H1 (cell line): ENCODE measurements around the gene CDK5RAP3. TPM values are rescaled to one million over a fixed set of nuclear protein-coding genes. Genes with fewer than 3 reads are reported as not detected.

Source experiments
- CTCF ChIA-PET: fragments of 300-600 bp; sonication (Branson Sonifier 250); formaldehyde crosslinking; loops from one replicate; lab custom pipeline; 2021; ENCODE audit not compliant: partially characterized antibody; lab: Charles Lee
- POLR2A ChIA-PET: fragments of 300-600 bp; sonication (Branson Sonifier 250); formaldehyde crosslinking; loops from one replicate; lab custom pipeline; 2021; ENCODE audit warnings: inconsistent platforms; ENCODE audit not compliant: partially characterized antibody; lab: Charles Lee
- DNase-seq, 2 experiments: peaks; one replicate each; pipeline versions ENCODE4 v3.0.0 to v3.0.0-alpha.2; 2010 to 2022; ENCODE audit warnings: low spot score in 2 of 2, low read depth in 1 of 2, mixed read lengths in 1 of 2
- FAIRE-seq: peaks from 2 replicates; lab custom pipeline; 2011; peaks lifted over from hg19 to GRCh38; lab: Jason Lieb, UNC
- H2AFZ ChIP-seq: 2 replicates; pipeline ENCODE4 v1.8.1; 2012; ENCODE audit warnings: low read length, inconsistent platforms
- H2AK5ac ChIP-seq: 2 replicates; pipeline ENCODE4 v1.6.1; 2013; ENCODE audit warnings: low read depth, low read length
- H2BK120ac ChIP-seq: replicated peaks from 2 replicates; pipeline ENCODE3; 2013; ENCODE audit warnings: low read depth, low read length, inconsistent platforms
- H2BK12ac ChIP-seq: 2 replicates; pipeline ENCODE4 v1.6.1; 2013; ENCODE audit warnings: low read depth, low read length
- H2BK15ac ChIP-seq: 2 replicates; pipeline ENCODE4 v1.6.1; 2013; ENCODE audit warnings: low read length
- H2BK20ac ChIP-seq: 2 replicates; pipeline ENCODE4 v1.6.1; 2013; ENCODE audit warnings: low read length
- H2BK5ac ChIP-seq: 2 replicates; pipeline ENCODE4 v1.6.1; 2013; ENCODE audit warnings: low read depth, low read length
- H3K14ac ChIP-seq: 2 replicates; pipeline ENCODE4 v1.6.1; 2013; ENCODE audit warnings: inconsistent platforms; ENCODE audit not compliant: insufficient read length
- H3K18ac ChIP-seq: 2 replicates; pipeline ENCODE4 v1.6.1; 2013; ENCODE audit warnings: low read length; ENCODE audit errors: extremely low read depth
- H3K23ac ChIP-seq: 2 replicates; pipeline ENCODE4 v1.6.1; 2013; ENCODE audit warnings: inconsistent platforms; ENCODE audit not compliant: insufficient read length
- H3K23me2 ChIP-seq: 2 replicates; pipeline ENCODE4 v1.6.1; 2013; ENCODE audit warnings: low read depth, low read length
- H3K27ac ChIP-seq: 2 replicates; pipeline ENCODE4 v1.6.1; 2011; ENCODE audit warnings: low read depth, low read length, inconsistent platforms
- H3K27me3 ChIP-seq, 4 experiments: replicated peaks in 1 of 4; 1 replicate in 1 of 4; 2 replicates in 3 of 4; pipeline versions ENCODE4 v1.6.1 to v1.8.1; 2011 to 2013; ENCODE audit warnings: low read length in 3 of 4, mild to moderate bottlenecking in 3 of 4, inconsistent platforms in 2 of 4, mixed read lengths in 2 of 4, moderate library complexity in 1 of 4; ENCODE audit not compliant: control insufficient read depth in 3 of 4, insufficient read depth in 3 of 4; ENCODE audit errors: extremely low read depth in 1 of 4
- H3K36me3 ChIP-seq, 4 experiments: 2 replicates each; pipeline versions ENCODE4 v1.6.1 to v1.8.1; 2011 to 2013; ENCODE audit warnings: mild to moderate bottlenecking in 4 of 4, low read length in 3 of 4, moderate library complexity in 2 of 4, control low read depth in 1 of 4, inconsistent platforms in 1 of 4; ENCODE audit not compliant: insufficient read depth in 4 of 4, control insufficient read depth in 2 of 4
- H3K4ac ChIP-seq: replicated peaks from 2 replicates; pipeline ENCODE3; 2013; ENCODE audit warnings: low read length, low read depth, mixed read lengths, inconsistent platforms; ENCODE audit not compliant: insufficient read length
- H3K4me1 ChIP-seq, 4 experiments: replicated peaks in 1 of 4; 1 replicate in 1 of 4; 2 replicates in 3 of 4; pipeline versions ENCODE4 v1.6.1 to v1.8.1; 2011 to 2013; ENCODE audit warnings: low read length in 3 of 4, inconsistent platforms in 2 of 4, mixed read lengths in 1 of 4; ENCODE audit not compliant: insufficient read depth in 4 of 4, control insufficient read depth in 3 of 4
- H3K4me2 ChIP-seq, 2 experiments: 2 replicates each; pipeline versions ENCODE4 v1.6.1 to v1.8.1; 2011 to 2013; ENCODE audit warnings: low read depth in 2 of 2, low read length in 2 of 2, control low read depth in 1 of 2, inconsistent platforms in 1 of 2, mild to moderate bottlenecking in 1 of 2; ENCODE audit not compliant: insufficient read depth in 1 of 2
- H3K4me3 ChIP-seq, 4 experiments: fragments of 200-600, 300-600 bp in 1 of 4; sonication (generic), shearing (Covaris generic), sonication (Bioruptor Twin) in 1 of 4; 2 replicates each; pipeline versions ENCODE4 v1.5.1 to v1.8.1; 2011 to 2016; ENCODE audit warnings: low read length in 4 of 4, low read depth in 3 of 4, control low read depth in 2 of 4, inconsistent platforms in 2 of 4, mild to moderate bottlenecking in 2 of 4, mixed read lengths in 1 of 4, moderate library complexity in 1 of 4; ENCODE audit not compliant: insufficient read depth in 2 of 4; ENCODE audit errors: extremely low read depth in 1 of 4
- H3K56ac ChIP-seq: replicated peaks from 2 replicates; pipeline ENCODE3; 2013; ENCODE audit warnings: low read depth, mild to moderate bottlenecking, mixed read lengths, low read length, inconsistent platforms; ENCODE audit not compliant: insufficient read length
- H3K79me1 ChIP-seq: 2 replicates; pipeline ENCODE4 v1.6.1; 2013; ENCODE audit warnings: low read depth, low read length, control low read depth
- H3K79me2 ChIP-seq, 2 experiments: 2 replicates each; pipeline versions ENCODE4 v1.6.1 to v1.8.1; 2012 to 2013; ENCODE audit warnings: low read length in 2 of 2, mild to moderate bottlenecking in 2 of 2, inconsistent platforms in 1 of 2; ENCODE audit not compliant: insufficient read depth in 2 of 2, control insufficient read depth in 1 of 2
- H3K9ac ChIP-seq, 4 experiments: replicated peaks in 1 of 4; 1 replicate in 1 of 4; 2 replicates in 3 of 4; pipeline versions ENCODE4 v1.6.1 to v1.8.1; 2011 to 2013; ENCODE audit warnings: low read depth in 3 of 4, low read length in 3 of 4, control low read depth in 2 of 4, mild to moderate bottlenecking in 2 of 4, moderate library complexity in 2 of 4, inconsistent platforms in 1 of 4; ENCODE audit errors: extremely low read depth in 1 of 4
- H3K9me3 ChIP-seq, 2 experiments: 2 replicates each; pipeline versions ENCODE4 v1.6.1 to v1.8.1; 2012 to 2013; ENCODE audit warnings: mild to moderate bottlenecking in 2 of 2, moderate library complexity in 2 of 2, control low read depth in 1 of 2, inconsistent platforms in 1 of 2, low read depth in 1 of 2, low read length in 1 of 2, mixed read lengths in 1 of 2; ENCODE audit not compliant: insufficient read depth in 2 of 2
- H4K20me1 ChIP-seq, 2 experiments: replicated peaks in 1 of 2; 2 replicates each; pipeline versions ENCODE3 to v1.8.1; 2011 to 2013; ENCODE audit warnings: inconsistent platforms in 2 of 2, low read length in 2 of 2, mild to moderate bottlenecking in 1 of 2; ENCODE audit not compliant: insufficient read depth in 2 of 2, control insufficient read depth in 1 of 2
- H4K5ac ChIP-seq: 2 replicates; pipeline ENCODE4 v1.6.1; 2013; ENCODE audit warnings: low read length, low read depth, mixed read lengths, inconsistent platforms; ENCODE audit not compliant: insufficient read length
- H4K8ac ChIP-seq: 2 replicates; pipeline ENCODE4 v1.8.0; 2013; ENCODE audit warnings: mild to moderate bottlenecking, moderate library complexity, low read length, inconsistent platforms; ENCODE audit not compliant: insufficient read depth; ENCODE audit errors: extremely low read depth
- H4K91ac ChIP-seq: replicated peaks from 2 replicates; pipeline ENCODE3; 2013; ENCODE audit warnings: low read length, mixed read lengths, inconsistent platforms; ENCODE audit not compliant: insufficient read length
- CBX8 ChIP-seq: fragments of 300-800, 300-1000 bp; sonication (generic); IDR thresholded peaks from 2 replicates; pipeline ENCODE4 v1.7.1; 2016; ENCODE audit warnings: low read depth, low read length, borderline replicate concordance
- EP300 ChIP-seq, 2 experiments: IDR thresholded peaks; 1 replicate in 1 of 2; 2 replicates in 1 of 2; pipeline ENCODE4 v1.6.1; 2011 to 2012; ENCODE audit warnings: low read depth in 2 of 2, low read length in 2 of 2, mild to moderate bottlenecking in 2 of 2, borderline replicate concordance in 1 of 2, inconsistent platforms in 1 of 2, moderate library complexity in 1 of 2
- KDM1A ChIP-seq: fragments of 200-600, 300-600 bp; sonication (generic); IDR thresholded peaks from 2 replicates; pipeline ENCODE4 v1.7.1; 2016; ENCODE audit warnings: mild to moderate bottlenecking, low read length, borderline replicate concordance
- KDM4A ChIP-seq: IDR thresholded peaks from one replicate; pipeline ENCODE4 v1.7.1; 2012; ENCODE audit warnings: low read depth, mild to moderate bottlenecking, moderate library complexity, low read length, inconsistent platforms; ENCODE audit not compliant: severe bottlenecking
- NANOG ChIP-seq: IDR thresholded peaks from 2 replicates; pipeline ENCODE4 v1.6.1; 2011; ENCODE audit warnings: low read length, low read depth, mild to moderate bottlenecking, inconsistent platforms; ENCODE audit not compliant: insufficient read depth, poor library complexity, severe bottlenecking
- POLR2AphosphoS5 ChIP-seq: IDR thresholded peaks from 2 replicates; pipeline ENCODE4 v1.6.1; 2011; ENCODE audit warnings: low read depth, low read length
- RFX5 ChIP-seq: IDR thresholded peaks from 2 replicates; pipeline ENCODE4 v1.6.1; 2011; ENCODE audit warnings: low read depth, low read length, improper control_type of control experiment, borderline replicate concordance
- SP1 ChIP-seq: IDR thresholded peaks from 2 replicates; pipeline ENCODE4 v1.6.1; 2011; ENCODE audit warnings: low read depth, low read length
- SRF ChIP-seq: IDR thresholded peaks from 2 replicates; pipeline ENCODE4 v1.6.1; 2011; ENCODE audit warnings: mild to moderate bottlenecking, low read depth, low read length, moderate library complexity
- ZNF274 ChIP-seq: IDR thresholded peaks from 2 replicates; pipeline ENCODE4 v1.7.0; 2012; ENCODE audit warnings: low read length, borderline replicate concordance; ENCODE audit errors: extremely low read depth
- WGBS, 2 experiments: shearing (Covaris generic) in 1 of 2; methylation state at CpG; one replicate each; pipeline versions ENCODE4 v1.1.6 to v1.1.7; 2013 to 2015; ENCODE audit warnings: low lambda C conversion rate in 2 of 2, mixed read lengths in 2 of 2, inconsistent platforms in 1 of 2, low coverage in 1 of 2, missing lambda C conversion rate in 1 of 2; ENCODE audit not compliant: insufficient replicate concordance in 2 of 2, insufficient coverage in 1 of 2, insufficient read length in 1 of 2; ENCODE audit errors: extremely low coverage in 1 of 2, missing lambda C conversion rate in 1 of 2; 5-methylcytosine and 5-hydroxymethylcytosine counted together
- polyA plus RNA-seq, 7 experiments: library from polyadenylated mRNA; depleted of rRNA in 3 of 7; stranded (reverse) in 5 of 7; unstranded in 2 of 7; fragments of >200 nt in 5 of 7; fragments of 200-250 nt in 2 of 7; gene quantifications; 1 replicate in 5 of 7; 2 replicates in 1 of 7; 4 replicates in 1 of 7; pipeline versions ENCODE4 v1.2.1 to v1.2.3, GENCODE V29; 2011 to 2013; ENCODE audit warnings: missing spikeins in 2 of 7, mixed read lengths in 2 of 7
- total RNA-seq: library from RNA; stranded (reverse); fragmentation: NEBNext Ultra II Directional; extraction: Animal tissue kit (Norgen Biotek cat#: 25700); gene quantifications from 2 replicates; pipeline ENCODE4 v1.2.1, GENCODE V29; 2021
- TF ChIP-seq, protein P1 (sequence below): IDR thresholded peaks from 2 replicates; pipeline ENCODE4 v1.6.1; 2012; ENCODE audit warnings: inconsistent platforms
- TF ChIP-seq, protein P2 (sequence below): IDR thresholded peaks from 2 replicates; pipeline ENCODE4 v1.6.1; 2012; ENCODE audit warnings: low read length, inconsistent platforms

The CDK5RAP3 gene
- total and polyA plus RNA-seq, 2 of the 8 experiments (the other 6 are each of a cell fraction or from before 2014, with no cell fraction given) = 88.2 to 93.2 TPM

GRCh38 chr17:47931848-47932247, 39.1 kb upstream of the CDK5RAP3 start:
- Histone ChIP-seq H4K20me1 (no peaks in the 10 kb centered on the region), H3K9ac (no peak overlapping the region), H3K4me1 (no peaks in the 10 kb centered on the region), H3K4me3 (no peak overlapping the region), H2AK5ac (no peak overlapping the region), H3K23ac (no peak overlapping the region), H3K27me3 (no peaks in the 10 kb centered on the region), H2BK20ac (no peak overlapping the region), H3K23me2 (0 out of 2 replicates have a peak, but pooled peaks cover 2% of the 10 kb centered on the region), H3K79me2 (no peaks in the 10 kb centered on the region), H3K27ac (no peak overlapping the region), H3K4me2 (no peak overlapping the region), H4K91ac (no peak overlapping the region), H2BK15ac (no peak overlapping the region), H2BK5ac (no peak overlapping the region), H2BK120ac (no peak overlapping the region), H3K4ac (no peak overlapping the region), H3K36me3 (peaks cover 0 to 10% (median 0%) of the 10 kb centered on the region in 4 experiments; a peak in 2 of 8 replicates), H2AFZ (no peak overlapping the region), H3K79me1 (no peaks in the 10 kb centered on the region), H4K8ac (no peak overlapping the region), H2BK12ac (no peak overlapping the region), H3K9me3 (no peaks in the 10 kb centered on the region), H4K5ac (no peak overlapping the region), H3K56ac (no peak overlapping the region), H3K14ac (no peak overlapping the region), H3K18ac (no peak overlapping the region)
- FAIRE-seq (no peak), DNase-seq (no peak)
- CTCF ChIA-PET = interaction anchor here (0.8 to 13.8 kb wide), 4 partner anchors 14 to 72 kb away, joined by 3 to 154 read pairs (median 3); partner anchors contain the start of gene PNPO
- 87% methylated on average over 4 of the region's 4 CpGs; no CpG with 5 or more reads in 1 of the 2 experiments for WGBS, 2 experiments
- POLR2A ChIA-PET = interaction anchor here (0.6 to 2.4 kb wide), 5 partner anchors 10 to 42 kb away, joined by 3 to 8 read pairs (median 3); partner anchors contain the start of gene PNPO
- TF ChIP-seq SP1 = no peak
- no peak for TF ChIP-seq EP300 (IDR thresholded peaks at IDR 0.05; ENCODE audit: borderline replicate concordance in 1 of 2, low read depth in 2 of 2, low read length in 2 of 2)
- no peak for TF ChIP-seq KDM1A
- TF ChIP-seq CBX8 = no peak
- TF ChIP-seq ZNF274 = no peak
- TF ChIP-seq KDM4A = no peak
- no peak for TF ChIP-seq SRF
- no peak for TF ChIP-seq POLR2AphosphoS5
- no peak for TF ChIP-seq RFX5
- TF ChIP-seq, protein P1, sequence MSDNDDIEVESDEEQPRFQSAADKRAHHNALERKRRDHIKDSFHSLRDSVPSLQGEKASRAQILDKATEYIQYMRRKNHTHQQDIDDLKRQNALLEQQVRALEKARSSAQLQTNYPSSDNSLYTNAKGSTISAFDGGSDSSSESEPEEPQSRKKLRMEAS = no peak
- TF ChIP-seq, protein P2, sequence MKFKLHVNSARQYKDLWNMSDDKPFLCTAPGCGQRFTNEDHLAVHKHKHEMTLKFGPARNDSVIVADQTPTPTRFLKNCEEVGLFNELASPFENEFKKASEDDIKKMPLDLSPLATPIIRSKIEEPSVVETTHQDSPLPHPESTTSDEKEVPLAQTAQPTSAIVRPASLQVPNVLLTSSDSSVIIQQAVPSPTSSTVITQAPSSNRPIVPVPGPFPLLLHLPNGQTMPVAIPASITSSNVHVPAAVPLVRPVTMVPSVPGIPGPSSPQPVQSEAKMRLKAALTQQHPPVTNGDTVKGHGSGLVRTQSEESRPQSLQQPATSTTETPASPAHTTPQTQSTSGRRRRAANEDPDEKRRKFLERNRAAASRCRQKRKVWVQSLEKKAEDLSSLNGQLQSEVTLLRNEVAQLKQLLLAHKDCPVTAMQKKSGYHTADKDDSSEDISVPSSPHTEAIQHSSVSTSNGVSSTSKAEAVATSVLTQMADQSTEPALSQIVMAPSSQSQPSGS = no peak
- TF ChIP-seq NANOG = no peak
